Measurements from ENCODE around the gene HOMER1. TPM values are rescaled to one million over a fixed set of nuclear protein-coding genes. Genes with fewer than 3 reads are reported as not detected.
A peak's percentile ranks its signal among the peaks of the same experiment; 100 is the strongest.

The HOMER1 gene
- total and polyA plus RNA-seq, 4 donors = 0.88 to 6.8 (median 3.7) TPM

- DNase-seq (peak in 1 of 2 donors; percentile 14), ATAC-seq (ENCODE audit: low FRiP score) (no peak)
- no peak overlapping the region for H3K4me3 ChIP-seq (ENCODE audit: low read length in 2 of 2)
- H3K27ac ChIP-seq (ENCODE audit: low read depth in 1 of 2, low read length in 2 of 2) = no peak overlapping the region
- H3K9me3 ChIP-seq (ENCODE audit: control insufficient read depth, low read length) = no peaks in the 10 kb centered on the region
- H3K36me3 ChIP-seq (ENCODE audit: control insufficient read depth in 1 of 2, insufficient read depth in 2 of 2, low read length in 1 of 2) = no peaks in the 10 kb centered on the region
- WGBS, 2 donors = 76 to 82% methylated on average over 3 of the region's 3 CpGs
- no peaks in the 10 kb centered on the region for H3K4me1 ChIP-seq (ENCODE audit: control insufficient read depth in 1 of 2, insufficient read depth in 2 of 2, low read length in 2 of 2)
- intact Hi-C loops (cut with DNase I) = no loop called here
- no peaks in the 10 kb centered on the region for H3K27me3 ChIP-seq (ENCODE audit: control insufficient read depth in 1 of 2, insufficient read depth in 2 of 2, low read length in 1 of 2)
These were observed 33.5 kb upstream of the HOMER1 start for GRCh38 chr5:79547429-79547822.

- no peak for ATAC-seq (ENCODE audit: low FRiP score)
- H3K4me3 ChIP-seq (ENCODE audit: low read length in 2 of 2) = no peak overlapping the region
- no peak for DNase-seq
- intact Hi-C loops (cut with DNase I) = no loop called here
- H3K27ac ChIP-seq (ENCODE audit: low read depth in 1 of 2, low read length in 2 of 2) = no peak overlapping the region
- no peaks in the 10 kb centered on the region for H3K36me3 ChIP-seq (ENCODE audit: control insufficient read depth in 1 of 2, insufficient read depth in 2 of 2, low read length in 1 of 2)
- 72 to 74% methylated on average over 7 of the region's 7 CpGs for WGBS, 2 donors
- no peaks in the 10 kb centered on the region for H3K27me3 ChIP-seq (ENCODE audit: control insufficient read depth in 1 of 2, insufficient read depth in 2 of 2, low read length in 1 of 2)
- no peaks in the 10 kb centered on the region for H3K4me1 ChIP-seq (ENCODE audit: control insufficient read depth in 1 of 2, insufficient read depth in 2 of 2, low read length in 2 of 2)
- no peaks in the 10 kb centered on the region for H3K9me3 ChIP-seq (ENCODE audit: control insufficient read depth, low read length)
These were observed 33.0 kb upstream of the HOMER1 start for GRCh38 chr5:79546782-79547428.

DNA sequence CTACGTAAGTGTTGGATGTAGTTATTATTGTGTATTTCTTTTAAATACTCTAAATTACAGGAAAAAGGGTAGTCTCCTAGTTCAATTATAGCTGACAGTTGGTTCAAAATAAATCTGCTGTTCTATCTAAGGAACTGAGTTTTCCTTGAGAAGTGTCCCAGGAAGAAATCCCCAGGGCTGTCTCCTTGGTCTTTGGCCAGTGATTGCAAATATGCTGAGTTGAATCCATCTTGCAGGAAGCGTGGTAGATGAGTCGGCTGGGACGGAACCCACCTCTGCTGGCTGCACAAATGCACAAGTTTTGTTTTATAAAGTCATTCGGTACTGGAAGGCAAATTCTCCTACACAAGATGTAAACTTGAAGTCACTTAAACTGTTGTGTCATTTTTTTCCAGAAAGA is 30.2 kb upstream of the HOMER1 start:
- DNase-seq (no peak), ATAC-seq (ENCODE audit: low FRiP score) (no peak)
- Histone ChIP-seq H3K27ac (ENCODE audit: low read depth in 1 of 2, low read length in 2 of 2) (no peak overlapping the region), H3K4me3 (ENCODE audit: low read length in 2 of 2) (no peak overlapping the region), H3K9me3 (ENCODE audit: control insufficient read depth, low read length) (no peaks in the 10 kb centered on the region), H3K4me1 (ENCODE audit: control insufficient read depth in 1 of 2, insufficient read depth in 2 of 2, low read length in 2 of 2) (no peaks in the 10 kb centered on the region), H3K36me3 (ENCODE audit: control insufficient read depth in 1 of 2, insufficient read depth in 2 of 2, low read length in 1 of 2) (no peaks in the 10 kb centered on the region), H3K27me3 (ENCODE audit: control insufficient read depth in 1 of 2, insufficient read depth in 2 of 2, low read length in 1 of 2) (no peaks in the 10 kb centered on the region)
- intact Hi-C loops (cut with DNase I) = no loop called here
- 12 to 19% methylated on average over 5 of the region's 5 CpGs for WGBS, 2 donors

- intact Hi-C loops (cut with DNase I) = no loop called here
- H3K36me3 ChIP-seq (ENCODE audit: control insufficient read depth in 1 of 2, insufficient read depth in 2 of 2, low read length in 1 of 2) = no peaks in the 10 kb centered on the region
- H3K9me3 ChIP-seq (ENCODE audit: control insufficient read depth, low read length) = no peaks in the 10 kb centered on the region
- H3K4me1 ChIP-seq (ENCODE audit: control insufficient read depth in 1 of 2, insufficient read depth in 2 of 2, low read length in 2 of 2) = no peaks in the 10 kb centered on the region
- DNase-seq (no peak), ATAC-seq (ENCODE audit: low FRiP score) (no peak)
- no peaks in the 10 kb centered on the region for H3K27me3 ChIP-seq (ENCODE audit: control insufficient read depth in 1 of 2, insufficient read depth in 2 of 2, low read length in 1 of 2)
- WGBS, 2 donors = 74 to 78% methylated on average over 6 of the region's 6 CpGs
- no peak overlapping the region for H3K27ac ChIP-seq (ENCODE audit: low read depth in 1 of 2, low read length in 2 of 2)
- no peak overlapping the region for H3K4me3 ChIP-seq (ENCODE audit: low read length in 2 of 2)
These were observed 27.0 kb upstream of the HOMER1 start for GRCh38 chr5:79540939-79541338.

- Histone ChIP-seq H3K27me3 (ENCODE audit: control insufficient read depth in 1 of 2, insufficient read depth in 2 of 2, low read length in 1 of 2) (no peaks in the 10 kb centered on the region), H3K4me1 (ENCODE audit: control insufficient read depth in 1 of 2, insufficient read depth in 2 of 2, low read length in 2 of 2) (no peaks in the 10 kb centered on the region), H3K27ac (ENCODE audit: low read depth in 1 of 2, low read length in 2 of 2) (no peak overlapping the region), H3K4me3 (ENCODE audit: low read length in 2 of 2) (no peak overlapping the region), H3K9me3 (ENCODE audit: control insufficient read depth, low read length) (no peaks in the 10 kb centered on the region), H3K36me3 (ENCODE audit: control insufficient read depth in 1 of 2, insufficient read depth in 2 of 2, low read length in 1 of 2) (no peaks in the 10 kb centered on the region)
- DNase-seq = no peak
- intact Hi-C loops (cut with DNase I) = no loop called here
- 87 to 89% methylated on average over 3 of the region's 3 CpGs for WGBS, 2 donors
- ATAC-seq (ENCODE audit: low FRiP score) = no peak
These were observed 22.4 kb upstream of the HOMER1 start for GRCh38 chr5:79536193-79536906.

- Histone ChIP-seq H3K4me3 (ENCODE audit: low read length in 2 of 2) (no peak overlapping the region), H3K27ac (ENCODE audit: low read depth in 1 of 2, low read length in 2 of 2) (no peak overlapping the region), H3K9me3 (ENCODE audit: control insufficient read depth, low read length) (no peaks in the 10 kb centered on the region), H3K36me3 (ENCODE audit: control insufficient read depth in 1 of 2, insufficient read depth in 2 of 2, low read length in 1 of 2) (no peaks in the 10 kb centered on the region), H3K27me3 (ENCODE audit: control insufficient read depth in 1 of 2, insufficient read depth in 2 of 2, low read length in 1 of 2) (no peaks in the 10 kb centered on the region), H3K4me1 (ENCODE audit: control insufficient read depth in 1 of 2, insufficient read depth in 2 of 2, low read length in 2 of 2) (no peaks in the 10 kb centered on the region)
- 73 to 75% methylated on average over 4 of the region's 4 CpGs for WGBS, 2 donors
- intact Hi-C loops (cut with DNase I) = no loop called here
- no peak for ATAC-seq (ENCODE audit: low FRiP score)
- no peak for DNase-seq
These were observed 21.7 kb upstream of the HOMER1 start for GRCh38 chr5:79535477-79536192.

- intact Hi-C loops (cut with DNase I) = no loop called here
- 86 to 88% methylated on average over 5 of the region's 5 CpGs for WGBS, 2 donors
- H3K27me3 ChIP-seq (ENCODE audit: control insufficient read depth in 1 of 2, insufficient read depth in 2 of 2, low read length in 1 of 2) = no peaks in the 10 kb centered on the region
- DNase-seq (peak in 1 of 2 donors; percentile 52), ATAC-seq (ENCODE audit: low FRiP score) (no peak)
- no peak overlapping the region for H3K4me3 ChIP-seq (ENCODE audit: low read length in 2 of 2)
- H3K36me3 ChIP-seq (ENCODE audit: control insufficient read depth in 1 of 2, insufficient read depth in 2 of 2, low read length in 1 of 2) = no peaks in the 10 kb centered on the region
- no peaks in the 10 kb centered on the region for H3K9me3 ChIP-seq (ENCODE audit: control insufficient read depth, low read length)
- no peak overlapping the region for H3K27ac ChIP-seq (ENCODE audit: low read depth in 1 of 2, low read length in 2 of 2)
- H3K4me1 ChIP-seq (ENCODE audit: control insufficient read depth in 1 of 2, insufficient read depth in 2 of 2, low read length in 2 of 2) = no peaks in the 10 kb centered on the region
These were observed 15.2 kb upstream of the HOMER1 start for GRCh38 chr5:79529110-79529509.

DNA sequence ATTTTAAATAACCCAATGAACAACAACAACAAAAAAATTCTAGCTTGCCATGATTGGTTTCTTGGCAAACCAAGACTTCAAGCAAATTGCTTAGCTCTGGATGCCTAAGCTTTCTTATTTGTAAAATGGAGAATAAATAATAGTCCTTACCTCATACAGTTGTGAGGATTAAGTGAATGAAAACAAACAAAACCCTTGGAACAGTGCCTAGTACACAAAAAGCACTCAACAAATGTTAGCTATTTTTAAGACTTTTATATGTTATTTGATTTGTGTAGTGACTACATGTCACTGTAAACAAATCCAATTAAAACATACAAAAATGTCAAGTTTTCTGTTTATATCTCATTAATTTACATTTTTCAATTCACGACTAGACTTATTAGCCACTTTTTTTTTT is 13.5 kb upstream of the HOMER1 start:
- no peak for ATAC-seq (ENCODE audit: low FRiP score)
- no peaks in the 10 kb centered on the region for H3K9me3 ChIP-seq (ENCODE audit: control insufficient read depth, low read length)
- H3K4me3 ChIP-seq (ENCODE audit: low read length in 2 of 2) = no peak overlapping the region
- H3K36me3 ChIP-seq (ENCODE audit: control insufficient read depth in 1 of 2, insufficient read depth in 2 of 2, low read length in 1 of 2) = no peaks in the 10 kb centered on the region
- H3K27ac ChIP-seq (ENCODE audit: low read depth in 1 of 2, low read length in 2 of 2) = no peak overlapping the region
- H3K27me3 ChIP-seq (ENCODE audit: control insufficient read depth in 1 of 2, insufficient read depth in 2 of 2, low read length in 1 of 2) = no peaks in the 10 kb centered on the region
- intact Hi-C loops (cut with DNase I) = no loop called here
- WGBS, 2 donors = 50% methylated on average over 1 of the region's 1 CpG
- no peaks in the 10 kb centered on the region for H3K4me1 ChIP-seq (ENCODE audit: control insufficient read depth in 1 of 2, insufficient read depth in 2 of 2, low read length in 2 of 2)
- DNase-seq = no peak

DNA sequence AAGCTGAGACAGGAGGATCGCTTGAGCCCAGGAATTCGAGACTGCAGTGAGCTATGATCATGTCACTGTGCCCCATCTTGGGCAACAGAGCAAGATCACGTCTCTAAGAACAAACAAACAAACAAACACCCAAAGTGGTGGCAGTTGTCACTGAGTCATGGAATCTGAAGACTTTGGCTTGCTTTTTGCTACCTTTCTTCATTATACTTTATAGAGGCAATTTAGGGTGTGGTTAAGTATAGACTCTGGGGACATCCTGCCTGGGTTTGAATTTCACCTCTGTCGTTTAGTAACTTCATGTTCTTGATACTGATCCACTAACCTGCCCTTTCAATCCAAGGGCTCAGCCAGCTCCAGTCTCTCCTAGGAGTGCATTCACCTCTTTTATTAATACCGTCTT is 13.0 kb upstream of the HOMER1 start:
- DNase-seq = no peak
- WGBS, 2 donors = 80 to 90% methylated on average over 5 of the region's 5 CpGs
- Histone ChIP-seq H3K4me3 (ENCODE audit: low read length in 2 of 2) (no peak overlapping the region), H3K36me3 (ENCODE audit: control insufficient read depth in 1 of 2, insufficient read depth in 2 of 2, low read length in 1 of 2) (no peaks in the 10 kb centered on the region), H3K27ac (ENCODE audit: low read depth in 1 of 2, low read length in 2 of 2) (no peak overlapping the region), H3K9me3 (ENCODE audit: control insufficient read depth, low read length) (no peaks in the 10 kb centered on the region), H3K4me1 (ENCODE audit: control insufficient read depth in 1 of 2, insufficient read depth in 2 of 2, low read length in 2 of 2) (no peaks in the 10 kb centered on the region), H3K27me3 (ENCODE audit: control insufficient read depth in 1 of 2, insufficient read depth in 2 of 2, low read length in 1 of 2) (no peaks in the 10 kb centered on the region)
- intact Hi-C loops (cut with DNase I) = no loop called here
- no peak for ATAC-seq (ENCODE audit: low FRiP score)

All from aorta (tissue), 5 donors.